PFSK-1 (cell line): Measurements from ENCODE around the gene TECR.

Experiments
- FOXP2 ChIP-seq: optimal IDR thresholded peaks from 2 replicates; pipeline ENCODE3; 2011; ENCODE audit warnings: borderline replicate concordance, control low read depth, inconsistent platforms; ENCODE audit not compliant: insufficient read depth; ENCODE audit errors: extremely low read length, extremely low read depth
- POLR2AphosphoS5 ChIP-seq: IDR thresholded peaks from 2 replicates; pipeline ENCODE4 v1.6.1; 2012; ENCODE audit warnings: low read depth, mild to moderate bottlenecking, control low read depth, low read length, moderate library complexity
- SIN3A ChIP-seq: IDR thresholded peaks from 2 replicates; pipeline ENCODE4 v1.6.1; 2012; ENCODE audit warnings: mild to moderate bottlenecking, low read length, moderate library complexity, borderline replicate concordance; ENCODE audit not compliant: insufficient read depth
- TAF1 ChIP-seq: IDR thresholded peaks from 2 replicates; pipeline ENCODE4 v1.6.1; 2012; ENCODE audit warnings: low read length, control low read depth, borderline replicate concordance; ENCODE audit not compliant: insufficient read depth
- TF ChIP-seq, protein P1 (sequence below), 2 experiments: IDR thresholded peaks; 2 replicates each; pipeline versions ENCODE4 v1.6.1 to v1.8.0; 2011 to 2012; ENCODE audit warnings: low read depth in 2 of 2, low read length in 2 of 2, control low read depth in 1 of 2, inconsistent platforms in 1 of 2, mild to moderate bottlenecking in 1 of 2, moderate library complexity in 1 of 2; ENCODE audit not compliant: insufficient read depth in 1 of 2

The TECR gene

DNA sequence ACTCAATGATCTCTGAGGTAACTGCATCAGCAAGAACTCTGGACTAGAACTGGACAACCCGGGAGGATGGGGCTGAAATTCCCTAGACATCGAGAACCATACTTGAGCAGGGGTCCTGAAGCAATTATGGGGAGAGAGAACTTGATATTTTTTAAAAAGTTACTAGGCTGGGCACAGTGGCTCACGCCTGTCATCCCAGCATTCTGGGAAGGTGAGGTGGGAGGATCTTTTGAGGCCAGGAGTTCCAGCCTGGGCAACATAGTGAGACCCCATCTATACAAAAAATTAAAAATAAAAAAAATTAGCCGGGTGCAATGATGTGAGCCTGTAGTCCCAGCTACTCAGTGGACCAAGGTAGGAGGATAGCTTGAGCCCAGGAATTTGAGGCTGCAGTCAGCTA is 8.9 kb upstream of the TECR start:
- TF ChIP-seq, protein P1, sequence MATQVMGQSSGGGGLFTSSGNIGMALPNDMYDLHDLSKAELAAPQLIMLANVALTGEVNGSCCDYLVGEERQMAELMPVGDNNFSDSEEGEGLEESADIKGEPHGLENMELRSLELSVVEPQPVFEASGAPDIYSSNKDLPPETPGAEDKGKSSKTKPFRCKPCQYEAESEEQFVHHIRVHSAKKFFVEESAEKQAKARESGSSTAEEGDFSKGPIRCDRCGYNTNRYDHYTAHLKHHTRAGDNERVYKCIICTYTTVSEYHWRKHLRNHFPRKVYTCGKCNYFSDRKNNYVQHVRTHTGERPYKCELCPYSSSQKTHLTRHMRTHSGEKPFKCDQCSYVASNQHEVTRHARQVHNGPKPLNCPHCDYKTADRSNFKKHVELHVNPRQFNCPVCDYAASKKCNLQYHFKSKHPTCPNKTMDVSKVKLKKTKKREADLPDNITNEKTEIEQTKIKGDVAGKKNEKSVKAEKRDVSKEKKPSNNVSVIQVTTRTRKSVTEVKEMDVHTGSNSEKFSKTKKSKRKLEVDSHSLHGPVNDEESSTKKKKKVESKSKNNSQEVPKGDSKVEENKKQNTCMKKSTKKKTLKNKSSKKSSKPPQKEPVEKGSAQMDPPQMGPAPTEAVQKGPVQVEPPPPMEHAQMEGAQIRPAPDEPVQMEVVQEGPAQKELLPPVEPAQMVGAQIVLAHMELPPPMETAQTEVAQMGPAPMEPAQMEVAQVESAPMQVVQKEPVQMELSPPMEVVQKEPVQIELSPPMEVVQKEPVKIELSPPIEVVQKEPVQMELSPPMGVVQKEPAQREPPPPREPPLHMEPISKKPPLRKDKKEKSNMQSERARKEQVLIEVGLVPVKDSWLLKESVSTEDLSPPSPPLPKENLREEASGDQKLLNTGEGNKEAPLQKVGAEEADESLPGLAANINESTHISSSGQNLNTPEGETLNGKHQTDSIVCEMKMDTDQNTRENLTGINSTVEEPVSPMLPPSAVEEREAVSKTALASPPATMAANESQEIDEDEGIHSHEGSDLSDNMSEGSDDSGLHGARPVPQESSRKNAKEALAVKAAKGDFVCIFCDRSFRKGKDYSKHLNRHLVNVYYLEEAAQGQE (IDR thresholded peaks at IDR 0.05; ENCODE audit: insufficient read depth in 1 of 2, low read depth in 2 of 2, low read length in 2 of 2) = no peak
- no peak for TF ChIP-seq FOXP2
- no peak for TF ChIP-seq POLR2AphosphoS5
- no peak for TF ChIP-seq TAF1
- no peak for TF ChIP-seq SIN3A

DNA sequence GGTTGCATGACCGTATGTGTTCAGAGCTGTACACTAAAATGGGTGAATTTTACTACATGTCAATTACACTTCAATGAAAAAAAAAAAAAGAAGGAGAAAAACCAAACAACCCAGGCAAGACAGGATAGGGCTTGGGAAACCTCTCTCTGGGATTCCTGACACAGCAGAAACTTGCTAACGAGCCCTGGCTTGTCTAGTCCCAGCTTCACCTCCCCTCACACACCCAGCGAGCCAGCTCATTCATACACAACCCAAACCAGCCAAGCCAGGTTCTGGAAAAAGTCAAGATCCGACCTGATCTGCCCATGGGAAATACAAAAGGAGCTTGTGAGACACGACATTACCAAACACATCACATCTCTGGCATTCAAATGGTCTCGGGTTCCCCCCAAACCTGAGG is 3.7 kb upstream of the TECR start:
- no peak for TF ChIP-seq FOXP2
- TF ChIP-seq POLR2AphosphoS5 = no peak
- TF ChIP-seq, protein P1 (IDR thresholded peaks at IDR 0.05; ENCODE audit: insufficient read depth in 1 of 2, low read depth in 2 of 2, low read length in 2 of 2) = no peak
- TF ChIP-seq SIN3A = no peak
- no peak for TF ChIP-seq TAF1

DNA sequence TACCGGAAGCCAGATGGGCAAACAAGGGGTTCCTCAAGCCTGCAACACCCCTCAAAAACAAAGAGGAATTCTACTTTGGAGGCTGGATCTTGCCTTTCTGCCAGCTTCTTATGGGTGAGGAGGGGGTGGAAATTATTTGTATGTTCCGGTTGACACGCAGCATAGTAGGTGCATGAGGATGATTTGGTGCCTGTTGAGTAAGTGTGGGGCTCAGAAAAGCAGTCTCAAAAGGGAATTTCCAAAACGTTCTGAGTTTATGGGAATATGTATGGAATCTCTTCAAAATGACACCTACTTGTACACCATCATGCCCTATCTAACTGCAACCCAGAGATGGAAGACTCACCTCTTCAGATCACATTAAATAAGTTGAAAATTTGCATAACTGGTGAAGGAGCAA is 3.0 kb upstream of the TECR start:
- TF ChIP-seq POLR2AphosphoS5 (no peak), SIN3A (no peak), TAF1 (no peak), FOXP2 (no peak)
- TF ChIP-seq, protein P1 (IDR thresholded peaks at IDR 0.05; ENCODE audit: insufficient read depth in 1 of 2, low read depth in 2 of 2, low read length in 2 of 2) = no peak

DNA sequence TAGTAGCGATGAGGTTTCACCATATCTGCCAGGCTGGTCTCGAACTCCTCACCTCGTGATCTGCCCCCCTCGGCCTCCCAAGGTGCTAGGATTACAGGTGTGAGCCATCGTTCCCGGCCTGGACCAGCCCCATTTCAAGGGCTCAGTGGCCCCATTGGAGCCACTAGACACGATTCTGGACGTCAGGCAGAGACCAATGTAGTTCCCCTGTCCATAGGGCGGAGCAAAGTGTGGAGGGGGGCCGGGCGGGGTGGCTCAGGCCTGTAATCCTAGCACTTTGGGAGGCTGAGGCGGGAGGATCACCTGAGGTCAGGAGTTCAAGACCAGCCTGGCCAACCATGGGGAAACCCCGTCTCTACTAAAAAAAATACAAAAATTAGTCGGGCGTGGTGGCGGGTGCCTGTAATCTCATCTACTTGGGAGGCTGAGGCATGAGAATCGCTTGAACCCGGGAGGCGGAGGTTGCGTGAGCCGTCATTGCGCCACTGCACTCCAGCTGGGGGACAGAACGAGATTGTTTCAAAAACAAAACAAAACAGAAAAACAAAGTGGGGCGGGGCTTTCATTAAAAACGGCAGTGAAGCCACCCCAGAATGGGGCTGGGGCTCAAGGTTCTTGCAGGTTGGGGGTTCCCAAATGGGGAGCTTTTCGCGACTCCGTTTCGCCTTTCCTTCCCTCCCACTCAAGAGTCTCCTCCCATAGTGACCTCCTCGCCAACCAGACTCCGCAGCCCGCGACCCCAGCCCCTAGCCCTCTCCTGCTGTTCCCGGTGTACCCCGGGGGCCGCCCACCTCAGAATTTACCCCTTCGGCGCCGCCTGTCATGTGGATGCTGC is 758 bp upstream of the TECR start:
- no peak for TF ChIP-seq POLR2AphosphoS5
- TF ChIP-seq TAF1 = no peak
- no peak for TF ChIP-seq FOXP2
- TF ChIP-seq SIN3A = no peak
- TF ChIP-seq, protein P1 (IDR thresholded peaks at IDR 0.05; ENCODE audit: insufficient read depth in 1 of 2, low read depth in 2 of 2, low read length in 2 of 2) = no peak

DNA sequence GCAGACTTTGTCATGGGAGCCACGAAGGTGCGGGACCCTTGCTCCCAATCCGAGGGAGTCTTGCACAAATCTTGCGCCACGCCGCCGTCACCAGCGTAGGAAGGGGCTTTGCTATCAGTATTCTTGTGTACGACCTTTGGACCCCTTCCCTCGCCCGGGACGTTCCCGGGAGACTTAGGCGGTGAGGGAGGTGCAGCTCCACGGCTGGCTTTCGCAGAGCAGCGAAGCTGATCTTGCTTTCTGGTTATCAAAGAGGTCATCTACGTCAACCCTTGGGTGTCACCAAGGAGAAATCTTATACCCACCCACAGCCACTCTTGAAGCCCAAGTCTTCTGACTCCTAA is 583 bp downstream of the TECR start:
- no peak for TF ChIP-seq FOXP2
- TF ChIP-seq, protein P1 (IDR thresholded peaks at IDR 0.05; ENCODE audit: insufficient read depth in 1 of 2, low read depth in 2 of 2, low read length in 2 of 2) = no peak
